Measurements from ENCODE around the gene RNF220.
A peak's percentile ranks its signal among the peaks of the same experiment; 100 is the strongest.

The RNF220 gene

DNA sequence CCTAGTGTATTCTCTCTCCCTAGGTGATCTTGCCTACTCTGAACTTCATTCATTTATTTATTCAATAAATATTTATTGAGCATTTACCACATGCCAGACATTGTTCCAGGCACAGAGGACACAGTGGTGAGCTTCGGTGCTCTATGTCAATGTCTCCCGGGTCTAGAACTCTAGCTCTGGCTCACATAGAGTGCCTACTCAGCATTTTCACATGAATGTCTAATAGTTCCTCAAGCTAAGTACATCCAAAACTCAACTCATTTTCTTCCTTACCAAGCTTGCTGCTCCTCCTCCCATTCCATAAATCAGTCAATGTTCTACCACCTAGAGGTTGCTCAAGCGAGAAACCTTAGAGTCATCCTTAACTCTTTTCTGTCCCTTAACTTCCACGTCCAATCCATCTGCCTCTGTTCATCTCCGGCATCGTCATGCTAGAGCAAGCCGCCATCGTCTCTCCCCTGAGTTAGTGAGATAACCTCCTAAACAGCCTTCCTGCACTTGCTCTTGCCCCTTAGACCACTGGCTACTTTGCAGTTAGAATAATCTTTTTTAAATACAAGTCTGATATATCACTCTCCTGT, 201.7 kb downstream of the RNF220 start:
- DNase-seq (ENCODE audit: low spot score) (no peak), FAIRE-seq (no peak)

DNA sequence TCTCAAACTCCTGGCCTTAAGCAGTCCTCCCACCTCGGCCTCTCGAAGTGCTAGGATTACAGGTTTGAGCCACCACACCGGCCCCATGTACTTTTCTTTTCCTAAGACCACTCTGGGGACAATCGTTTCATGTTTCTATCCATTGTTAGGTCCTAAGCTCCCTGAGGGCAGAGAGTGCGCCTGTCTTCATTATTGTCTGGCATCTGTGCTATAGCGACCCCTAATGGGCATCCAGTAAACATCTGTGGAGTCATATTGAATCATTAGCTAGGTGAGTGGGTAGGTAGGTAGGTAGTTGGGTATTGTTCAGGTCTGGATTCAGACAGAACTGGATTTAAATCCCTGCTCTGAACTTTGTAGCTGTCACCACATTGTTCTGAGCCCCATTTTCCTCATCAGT, 203.1 kb downstream of the RNF220 start:
- DNase-seq (ENCODE audit: low spot score) = no peak
- no peak for FAIRE-seq

DNA sequence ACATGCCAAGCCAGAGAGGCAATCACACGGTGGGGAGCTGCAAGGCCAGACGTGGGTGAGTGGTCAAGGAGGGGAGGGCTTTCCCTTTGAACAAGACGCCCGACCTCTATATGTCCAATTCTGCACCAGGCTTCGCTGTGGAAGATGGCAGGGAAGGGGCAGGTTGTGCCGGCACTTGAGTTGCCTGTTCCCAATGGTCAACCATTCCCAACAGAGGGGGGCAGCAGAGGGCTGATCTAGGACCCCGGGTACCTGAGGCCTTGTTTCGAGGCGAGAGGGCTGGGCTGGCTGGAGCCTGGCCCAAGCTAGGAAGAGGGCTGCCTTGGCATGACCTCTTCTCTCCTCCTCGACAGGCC, 204.3 kb downstream of the RNF220 start:
- DNase-seq (ENCODE audit: low spot score) (no peak), FAIRE-seq (no peak)

DNA sequence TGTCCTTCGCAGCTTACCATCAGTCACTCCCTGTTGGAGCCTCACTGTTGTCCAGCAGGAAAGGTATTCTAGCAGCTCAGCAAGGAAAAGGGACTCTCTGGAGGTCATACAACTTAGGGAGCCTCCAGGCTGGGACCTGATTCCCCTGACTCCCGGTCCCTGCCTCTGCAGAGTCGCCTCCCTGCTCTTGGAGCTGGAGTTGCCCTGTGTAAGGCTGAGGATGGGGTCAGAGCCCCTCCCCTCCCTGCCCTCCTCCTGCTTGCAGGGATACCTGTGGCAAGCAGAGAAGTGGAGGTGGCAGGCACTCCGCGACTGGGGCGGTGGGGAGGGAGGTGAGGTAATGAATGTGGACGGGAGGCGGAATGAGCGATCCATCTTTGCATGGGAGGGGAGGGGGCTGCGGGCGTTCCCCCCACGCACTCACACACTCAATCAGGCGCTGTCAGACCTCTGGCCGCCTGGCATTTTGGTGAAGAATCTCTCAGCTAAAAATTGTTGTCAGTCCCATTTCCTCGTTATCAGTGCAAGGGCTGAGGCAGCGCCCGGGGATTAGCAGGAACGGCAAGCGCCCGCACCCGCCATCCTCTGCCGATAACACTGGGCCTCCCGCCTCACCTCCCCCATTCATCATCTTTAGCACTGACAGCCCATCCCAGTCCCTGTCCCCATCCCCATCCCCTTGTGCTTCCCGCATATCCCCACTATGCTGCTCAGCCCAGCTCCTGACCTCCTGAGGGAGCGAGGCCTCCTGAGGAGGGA, 204.9 kb downstream of the RNF220 start:
- no peak for FAIRE-seq
- no peak for DNase-seq (ENCODE audit: low spot score)

DNA sequence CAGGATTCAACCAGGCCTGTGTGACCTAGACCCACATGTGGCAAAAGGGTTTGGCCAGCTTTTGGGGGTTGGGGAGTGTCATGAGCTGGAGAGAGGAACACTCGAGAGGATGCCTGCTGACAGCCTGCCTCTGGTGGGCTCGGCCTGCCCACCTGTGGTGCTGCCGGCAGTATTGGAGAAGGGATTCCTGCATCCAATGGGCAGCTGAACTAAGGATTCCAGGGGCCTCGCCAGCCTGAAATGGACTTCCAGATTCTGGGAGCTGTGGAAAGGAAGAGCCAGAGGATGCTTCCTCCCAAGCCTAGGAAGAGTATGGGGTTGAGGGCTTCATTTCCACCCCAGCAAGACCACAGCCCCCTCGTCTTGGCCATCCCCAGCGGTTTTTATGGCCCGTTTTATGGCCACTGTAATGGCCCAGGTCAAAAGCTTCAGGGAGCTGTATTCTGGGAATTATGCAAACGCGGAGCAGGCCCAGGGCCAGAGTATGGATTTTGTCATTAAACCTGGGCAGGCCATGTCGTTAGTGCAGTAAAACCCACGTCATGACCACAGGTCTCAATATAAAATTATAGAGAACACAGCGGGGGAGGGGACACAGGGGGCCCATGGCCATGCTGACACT, 205.6 kb downstream of the RNF220 start:
- no peak for FAIRE-seq

DNA sequence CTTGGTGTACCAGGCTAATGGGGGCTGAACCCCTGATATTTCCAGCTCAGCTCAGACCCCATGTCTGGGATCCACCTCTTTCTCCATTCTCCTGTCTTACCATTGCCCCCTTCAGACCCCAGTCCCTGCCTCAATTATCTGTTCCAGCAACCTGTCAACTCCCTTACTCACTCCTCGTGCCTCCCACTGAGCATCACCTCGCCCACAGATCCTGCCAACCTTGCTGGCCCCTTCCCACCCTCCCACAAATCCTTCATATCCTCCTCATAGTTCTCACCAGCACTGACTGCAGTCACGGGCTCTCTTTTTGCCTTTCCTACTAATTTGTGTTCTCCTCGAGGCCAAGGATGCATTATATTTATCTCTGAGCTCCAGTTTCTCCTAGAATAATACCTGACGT, 206.4 kb downstream of the RNF220 start:
- no peak for FAIRE-seq
- DNase-seq (ENCODE audit: low spot score) = no peak

More for the DNA sequence above, 205.6 kb downstream of the RNF220 start:
- DNase-seq (ENCODE audit: low spot score) = no peak

DNA sequence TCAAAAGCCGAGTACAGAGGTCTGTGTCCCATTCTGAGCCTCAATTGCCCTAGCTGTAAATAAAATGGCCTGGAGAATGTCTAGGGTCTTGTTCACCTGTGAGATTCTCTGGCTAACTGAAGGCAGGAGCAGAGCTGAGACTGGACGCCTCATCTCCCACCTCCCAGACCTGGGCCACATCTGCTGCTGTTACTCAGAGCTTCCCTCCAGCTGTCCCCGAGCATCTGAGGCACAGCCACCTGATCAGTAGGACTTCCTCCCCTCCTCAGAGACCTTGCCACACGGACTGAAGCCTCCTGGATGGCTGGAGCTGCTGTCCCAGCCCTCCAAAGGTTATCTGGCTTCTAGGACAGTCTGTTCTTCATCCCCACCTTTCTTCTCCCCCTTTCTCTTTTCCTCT, 206.8 kb downstream of the RNF220 start:
- FAIRE-seq (no peak), DNase-seq (ENCODE audit: low spot score) (no peak)

DNA sequence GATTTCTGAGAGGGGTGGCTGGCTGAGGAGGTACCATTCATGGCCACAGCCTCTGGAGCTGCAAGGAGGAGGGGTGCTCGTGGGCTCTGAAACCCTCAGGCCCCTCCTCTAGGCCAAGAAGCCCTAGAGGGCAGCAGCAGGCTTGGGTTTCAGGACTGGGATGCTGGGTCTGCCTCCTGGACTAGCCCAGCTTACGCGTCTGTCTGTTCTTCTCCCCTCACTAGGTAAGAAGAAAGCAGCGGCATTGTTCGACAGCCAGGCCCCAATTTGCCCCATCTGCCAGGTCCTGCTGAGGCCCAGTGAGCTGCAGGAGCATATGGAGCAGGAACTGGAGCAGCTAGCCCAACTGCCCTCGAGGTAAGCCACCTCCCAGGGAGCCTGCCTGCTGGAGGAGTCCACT, 208.9 kb downstream of the RNF220 start:
- no peak for DNase-seq (ENCODE audit: low spot score)
- no peak for FAIRE-seq

DNA sequence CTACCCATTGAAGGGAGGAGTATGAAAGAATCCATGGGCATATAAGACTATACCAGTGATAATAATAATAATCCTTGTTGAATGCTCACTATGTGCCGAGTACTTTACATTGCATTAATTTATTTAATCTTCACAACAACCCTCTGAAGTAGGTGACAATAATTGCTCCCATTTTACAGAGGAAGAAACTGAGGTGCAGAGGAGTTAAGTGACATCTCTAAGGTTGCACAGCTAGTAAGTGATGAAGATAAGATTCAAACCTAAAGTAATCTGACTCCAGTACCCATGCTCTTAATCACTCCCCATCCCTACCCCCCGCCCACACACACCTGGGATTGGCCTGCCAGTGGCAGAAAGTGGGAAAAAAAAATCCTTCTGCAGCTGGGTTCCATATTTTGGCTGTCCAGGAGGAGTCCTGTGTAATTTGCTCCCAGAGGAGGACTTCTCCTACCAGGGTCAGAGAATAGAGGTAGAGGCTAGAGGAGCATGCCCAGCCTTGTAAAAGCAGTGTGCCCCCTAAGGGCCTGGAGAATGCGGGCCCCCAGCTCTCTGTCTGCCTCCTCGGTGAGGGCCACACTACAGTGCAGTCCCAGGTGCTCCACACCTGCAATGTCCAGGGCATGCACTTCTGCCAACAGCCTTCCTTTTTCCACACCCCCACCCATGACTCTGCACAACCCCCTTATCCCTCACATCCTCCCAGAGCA, 211.4 kb downstream of the RNF220 start:
- FAIRE-seq (no peak), DNase-seq (ENCODE audit: low spot score) (no peak)

DNA sequence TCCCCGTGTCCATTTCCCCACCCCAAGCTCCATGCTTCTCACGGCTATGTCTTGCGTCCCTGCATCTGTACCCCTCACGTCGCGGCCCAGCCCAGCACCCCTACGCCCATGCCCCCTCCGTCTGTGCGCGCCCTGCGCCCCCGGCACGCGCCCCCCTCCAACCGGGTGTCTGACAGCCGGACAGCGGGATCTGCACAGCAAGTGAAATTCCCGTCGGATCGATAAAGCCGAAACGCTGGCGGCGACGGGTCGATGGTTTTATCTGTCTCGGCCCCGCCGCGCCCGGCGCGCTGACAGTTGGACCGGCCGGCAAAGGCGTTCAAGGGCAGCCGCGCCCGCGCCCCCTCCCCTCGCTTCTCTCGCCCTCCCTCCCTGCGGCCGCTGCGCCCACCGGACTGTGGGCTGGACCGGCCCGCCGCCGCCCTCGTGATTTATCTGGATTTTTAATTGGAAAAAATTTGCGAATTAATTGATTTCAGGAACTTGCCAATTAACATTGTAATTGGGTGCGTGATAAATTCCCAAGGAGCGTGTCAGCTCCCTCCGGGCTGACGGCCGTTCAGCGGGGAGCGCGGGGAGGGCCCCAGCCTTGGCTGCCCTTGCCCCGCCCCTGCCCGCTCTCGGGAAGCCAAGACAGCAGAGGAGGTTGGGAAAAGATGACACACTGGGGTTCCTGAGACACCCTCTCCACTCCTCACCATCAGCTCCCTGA, 212.1 kb downstream of the RNF220 start:
- DNase-seq (ENCODE audit: low spot score) (peak; percentile 50), FAIRE-seq (peak; percentile 66)

DNA sequence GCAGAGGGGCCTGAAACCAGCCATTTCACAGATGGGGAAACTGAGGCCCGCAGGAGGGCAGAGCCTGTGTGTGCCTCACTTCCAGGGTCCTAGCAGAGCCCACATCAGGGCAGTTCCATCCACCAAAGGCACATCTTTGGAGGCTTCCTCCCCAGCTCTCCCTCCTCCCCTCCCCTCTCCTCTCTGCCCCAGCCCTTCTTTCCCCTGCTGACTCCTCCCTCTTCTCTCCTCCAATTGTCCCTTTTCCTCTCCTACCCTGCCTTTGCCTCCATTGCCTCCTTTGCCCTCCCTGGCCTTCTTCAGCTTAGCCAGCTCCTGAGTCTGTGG, 212.6 kb downstream of the RNF220 start:
- FAIRE-seq = no peak
- DNase-seq (ENCODE audit: low spot score) = no peak

DNA sequence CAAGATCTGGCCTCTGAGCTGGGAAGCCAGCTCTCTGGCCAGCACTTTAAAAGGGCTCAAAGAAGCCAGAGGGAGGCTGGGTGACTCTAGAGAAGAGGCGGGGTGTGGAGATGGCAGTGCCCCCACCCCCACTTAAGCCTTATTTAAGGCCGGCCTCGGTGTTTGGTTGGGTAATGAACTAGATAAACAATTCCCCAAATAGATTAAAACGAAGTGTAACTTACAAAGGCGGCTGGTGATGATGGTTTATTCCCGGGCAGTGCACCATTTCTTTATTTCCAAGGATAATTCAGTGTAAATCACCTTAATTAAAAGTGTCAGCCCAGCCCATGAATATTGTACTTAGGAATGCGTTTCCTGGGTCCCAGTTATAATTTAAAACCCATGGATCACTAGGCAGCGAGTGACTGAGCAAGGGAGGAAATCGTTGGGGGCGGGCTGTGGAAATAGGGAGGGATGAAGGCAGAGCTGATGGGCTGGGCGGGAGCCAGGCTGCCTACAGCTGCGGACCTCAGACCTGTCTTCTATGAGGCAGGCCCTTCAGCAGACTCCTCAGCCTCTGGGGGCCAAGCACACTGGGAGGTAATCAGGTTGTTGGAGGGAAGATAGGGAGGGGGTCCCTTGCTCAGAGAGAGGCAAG, 214.3 kb downstream of the RNF220 start:
- no peak for FAIRE-seq
- DNase-seq (ENCODE audit: low spot score) = peak; percentile 64

DNA sequence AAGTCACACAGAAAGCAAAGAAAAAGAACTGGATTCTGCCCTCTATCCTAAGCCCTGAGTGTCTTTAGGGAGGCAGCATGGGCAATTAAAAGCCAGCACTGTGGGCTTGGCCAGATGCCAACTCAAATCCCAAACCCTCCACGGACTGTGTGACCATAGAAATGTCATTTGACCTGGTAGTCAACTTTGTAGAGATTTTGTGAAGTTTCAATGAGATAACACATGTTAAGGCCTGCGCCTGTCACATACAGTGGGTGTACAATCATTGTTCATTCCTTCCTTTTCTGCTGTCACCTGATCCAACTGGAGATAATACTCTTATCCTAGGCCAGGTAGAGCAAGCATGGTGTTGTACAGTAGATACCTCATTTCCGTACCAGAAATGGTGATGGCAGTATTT, 215.0 kb downstream of the RNF220 start:
- FAIRE-seq = no peak
- no peak for DNase-seq (ENCODE audit: low spot score)

DNA sequence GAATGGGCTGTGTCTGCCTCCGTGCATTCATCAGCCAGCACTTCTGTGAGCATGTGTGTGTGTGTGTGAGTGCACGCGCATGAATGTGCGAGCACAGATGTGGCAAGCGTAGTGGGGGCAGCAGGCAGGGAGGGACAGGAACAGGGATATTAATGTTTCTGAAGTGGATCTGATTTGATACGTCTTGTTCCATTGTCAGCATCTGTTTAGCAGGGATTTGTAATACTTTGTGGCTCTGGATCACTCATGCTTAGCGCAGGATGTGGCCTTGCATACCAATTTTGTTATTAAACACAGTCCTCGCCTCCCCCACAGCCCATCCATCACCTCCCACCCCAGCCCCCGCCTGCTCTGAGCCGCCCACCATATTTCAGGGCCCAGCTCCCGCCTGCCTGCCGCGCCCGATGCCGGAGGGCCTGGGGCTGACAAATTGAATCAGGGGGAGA, 216.8 kb downstream of the RNF220 start:
- no peak for DNase-seq (ENCODE audit: low spot score)
- FAIRE-seq = no peak

DNA sequence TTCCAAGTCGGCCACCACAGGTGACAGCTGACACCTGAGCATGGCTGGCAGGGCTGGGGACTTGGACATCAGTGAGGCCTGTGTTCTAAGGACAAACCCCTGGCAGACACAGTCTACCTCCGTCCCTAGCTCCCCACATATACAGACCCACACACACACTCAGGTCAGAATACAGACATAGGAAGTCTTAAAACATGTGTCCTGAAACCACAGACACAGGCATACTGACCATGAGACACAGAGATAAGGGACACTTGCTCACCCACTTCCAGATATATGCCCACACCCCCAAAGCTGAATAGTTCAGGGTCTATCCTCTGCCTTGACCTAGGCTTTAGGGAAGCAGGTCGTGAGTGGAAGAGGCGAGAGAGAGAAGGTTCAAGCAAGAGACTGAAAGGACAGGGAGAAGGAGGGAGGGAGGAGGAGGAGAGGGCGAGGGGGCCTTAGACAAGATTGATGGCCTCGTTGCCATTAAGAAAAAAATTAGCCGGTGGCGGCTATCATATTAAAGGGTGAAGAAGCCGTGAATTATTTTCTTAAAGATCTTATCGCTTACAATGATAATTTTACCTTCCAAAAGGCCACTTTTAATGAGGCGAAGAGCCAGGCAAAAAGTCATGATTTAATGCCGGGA, 219.3 kb downstream of the RNF220 start:
- no peak for DNase-seq (ENCODE audit: low spot score)
- peak; percentile 55 for FAIRE-seq

DNA sequence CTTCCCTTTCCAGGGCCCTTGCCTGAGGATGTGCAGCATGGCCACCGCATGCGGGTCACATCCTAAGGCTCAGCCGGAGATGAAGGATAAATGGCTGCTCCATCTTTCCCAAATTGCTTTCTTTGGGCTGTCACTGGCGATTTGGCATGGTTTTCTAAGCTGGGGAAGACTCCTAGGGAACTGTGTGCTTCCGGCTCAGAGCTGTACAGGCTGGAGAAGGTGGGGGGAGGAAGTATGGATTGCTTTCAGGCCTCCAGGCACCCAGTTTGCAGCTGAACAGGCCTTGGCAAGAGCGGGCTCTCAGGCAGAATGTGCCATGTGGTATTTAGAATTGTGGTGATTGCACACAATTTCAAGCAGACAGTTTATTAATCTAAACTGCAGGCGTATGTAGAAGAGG, 220.3 kb downstream of the RNF220 start:
- no peak for FAIRE-seq
- DNase-seq (ENCODE audit: low spot score) = no peak

DNA sequence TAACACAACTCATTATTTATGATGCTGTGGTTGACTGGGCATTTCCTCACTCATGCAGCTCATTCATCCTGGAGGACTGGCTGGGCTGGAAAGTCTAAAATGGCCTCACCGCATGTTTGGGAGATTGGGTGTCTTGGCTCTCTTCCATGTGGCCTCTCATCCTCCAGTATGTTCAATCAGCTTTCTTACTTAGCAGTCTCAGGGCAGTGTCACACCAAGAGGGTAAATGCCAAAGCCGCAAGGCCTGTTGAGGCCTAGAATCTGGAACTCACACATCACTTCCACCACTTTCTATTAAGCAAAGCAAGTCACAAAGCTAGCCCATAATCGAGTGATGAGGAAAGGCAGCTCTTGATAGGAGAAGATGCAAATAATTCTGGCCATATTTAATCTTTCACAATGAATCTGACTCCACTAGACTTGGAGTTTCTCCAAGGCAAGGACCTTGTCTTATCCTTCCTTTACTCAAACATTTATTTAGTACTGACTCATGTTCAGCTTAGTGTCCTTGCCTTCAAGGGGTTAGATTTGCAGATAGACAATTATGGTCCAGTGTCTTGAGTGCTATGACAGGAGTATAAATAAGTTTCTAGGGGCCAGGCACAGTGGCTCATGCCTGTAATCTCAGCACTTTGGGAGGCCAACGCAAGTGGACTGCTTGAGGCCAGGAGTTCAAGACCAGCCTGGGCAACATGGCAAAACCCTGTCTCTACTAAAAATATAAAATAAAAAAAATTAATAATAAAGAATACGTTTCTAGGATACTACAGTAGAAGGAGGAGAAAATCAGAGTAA, 224.1 kb downstream of the RNF220 start:
- FAIRE-seq = no peak
- no peak for DNase-seq (ENCODE audit: low spot score)

DNA sequence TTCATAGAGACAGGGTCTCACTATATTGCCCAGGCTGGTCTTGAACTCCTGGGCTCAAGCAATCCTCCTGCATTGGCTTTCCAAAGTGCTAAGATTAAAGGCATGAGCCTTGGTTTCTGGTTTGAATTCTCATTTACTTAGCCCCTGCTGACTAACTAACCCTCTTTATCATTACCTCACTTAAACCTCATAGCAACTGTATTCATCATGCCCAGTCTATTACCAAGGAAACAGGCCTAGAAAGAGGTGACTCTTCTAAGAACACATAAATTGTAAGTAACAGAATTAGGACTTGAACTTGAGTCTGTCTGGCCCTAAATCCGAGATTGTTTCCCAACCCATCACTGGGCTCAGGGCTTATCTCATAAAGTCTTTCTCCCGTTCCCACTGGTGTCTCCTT, 225.1 kb downstream of the RNF220 start:
- FAIRE-seq (no peak), DNase-seq (ENCODE audit: low spot score) (no peak)

DNA sequence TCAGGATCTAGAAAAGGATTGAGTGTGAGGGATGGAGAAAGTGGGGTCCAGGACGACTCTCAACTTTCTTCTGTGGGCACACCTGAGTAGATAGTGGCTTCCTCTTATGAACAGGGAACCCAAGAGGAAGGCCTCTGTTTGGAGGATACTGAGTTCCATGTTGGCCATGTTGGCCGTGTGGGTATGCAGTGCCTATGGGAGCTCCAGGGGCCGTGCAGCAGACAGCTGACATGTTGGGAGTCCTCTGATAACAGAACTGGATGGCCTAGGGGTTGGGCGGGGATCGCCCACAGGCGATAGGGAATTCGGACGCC, 226.2 kb downstream of the RNF220 start:
- no peak for DNase-seq (ENCODE audit: low spot score)
- peak; percentile 88 for FAIRE-seq

Measured in urothelium cell line (cell line).